GM13977 (cell line): ENCODE data around the gene SYT7.

Experiments
- DNase-seq: peaks from one replicate; pipeline ENCODE4 v3.0.0; 2012; ENCODE audit warnings: low spot score
- CTCF ChIP-seq: IDR thresholded peaks from 2 replicates; pipeline ENCODE4 v1.5.1; 2012; ENCODE audit warnings: mild to moderate bottlenecking, control low read depth; ENCODE audit not compliant: insufficient read depth; ENCODE audit errors: extremely low read depth, missing control alignments
- in situ Hi-C: fragments of 300-500 bp; cut with MboI; formaldehyde crosslinking; loops from one replicate; pipeline ENCODE4 v1.12.0; 2022; ENCODE audit warnings: low sequenced_read_pairs, low pct_unique_long_range_greater_than_20kb, mixed read lengths, inconsistent platforms; ENCODE audit not compliant: unreplicated experiment

Gene SYT7

GRCh38 chr11:61581931-61582330, 1.1 kb upstream of the SYT7 start:
- no peak for TF ChIP-seq CTCF
- in situ Hi-C loops, result no loop called here
- DNase-seq, result no peak

- in situ Hi-C loops, result no loop called here
- DNase-seq, result no peak
- no peak for TF ChIP-seq CTCF
Observed at GRCh38 chr11:61580271-61580888, 496 bp downstream of the SYT7 start.

GRCh38 chr11:61579676-61580270, 1.1 kb downstream of the SYT7 start:
- no peak for DNase-seq
- in situ Hi-C loops, result no loop called here
- TF ChIP-seq CTCF, result no peak

GRCh38 chr11:61578819-61579675, 1.8 kb downstream of the SYT7 start:
- DNase-seq, result no peak
- no peak for TF ChIP-seq CTCF
- in situ Hi-C loops, result no loop called here

GRCh38 chr11:61577383-61578118, 3.3 kb downstream of the SYT7 start:
- TF ChIP-seq CTCF, result no peak
- in situ Hi-C loops, result no loop called here
- DNase-seq, result no peak
